NT2/D1 (cell line): ENCODE measurements around the gene CYP4F8.
"Not testable (repeated sequence)": the region's sequence is repeated elsewhere in the genome, so short reads cannot be mapped to it uniquely, and the experiment has no call there.

Source experiments
- DNase-seq: peaks from one replicate; pipeline ENCODE4 v3.0.0-alpha.2; 2011; ENCODE audit warnings: low read depth, low spot score
- H3K27me3 ChIP-seq: 2 replicates; pipeline ENCODE4 v1.6.0; 2011; ENCODE audit warnings: mild to moderate bottlenecking; ENCODE audit not compliant: insufficient read length, insufficient read depth
- H3K36me3 ChIP-seq: 2 replicates; pipeline ENCODE4 v1.6.1; 2011; ENCODE audit warnings: mild to moderate bottlenecking, low read length, mixed read lengths; ENCODE audit not compliant: insufficient read depth, insufficient read length
- H3K4me1 ChIP-seq: 2 replicates; pipeline ENCODE4 v1.5.1; 2011; ENCODE audit not compliant: insufficient read depth, insufficient read length
- H3K4me3 ChIP-seq: 2 replicates; pipeline ENCODE4 v1.5.1; 2011; ENCODE audit warnings: low read depth; ENCODE audit not compliant: insufficient read length
- H3K9ac ChIP-seq: 2 replicates; pipeline ENCODE4 v1.6.0; 2011; ENCODE audit warnings: low read depth; ENCODE audit not compliant: insufficient read length
- H3K9me3 ChIP-seq: 2 replicates; pipeline ENCODE4 v1.5.1; 2011; ENCODE audit warnings: mild to moderate bottlenecking, low read length; ENCODE audit not compliant: insufficient read depth
- SUZ12 ChIP-seq: IDR thresholded peaks from 2 replicates; pipeline ENCODE4 v1.6.1; 2011; ENCODE audit not compliant: insufficient read length, insufficient read depth; ENCODE audit errors: extremely low read depth
- YY1 ChIP-seq: IDR thresholded peaks from 2 replicates; pipeline ENCODE4 v1.6.1; 2011; ENCODE audit not compliant: insufficient read length, insufficient read depth
- ZNF274 ChIP-seq: IDR thresholded peaks from 2 replicates; pipeline ENCODE4 v1.6.1; 2011; ENCODE audit warnings: mild to moderate bottlenecking, low read depth, low read length

Gene CYP4F8

GRCh38 chr19:15584095-15584494, 30.9 kb upstream of the CYP4F8 start:
- Histone ChIP-seq H3K27me3 (peaks cover 4% of the 10 kb centered on the region), H3K9me3 (no peaks in the 10 kb centered on the region), H3K4me1 (no peaks in the 10 kb centered on the region), H3K36me3 (no peaks in the 10 kb centered on the region), H3K9ac (peak overlapping the region; percentile 52), H3K4me3 (peak overlapping the region; percentile 29)
- TF ChIP-seq YY1 (no peak), ZNF274 (no peak), SUZ12 (no peak)
- DNase-seq, result no peak

DNA sequence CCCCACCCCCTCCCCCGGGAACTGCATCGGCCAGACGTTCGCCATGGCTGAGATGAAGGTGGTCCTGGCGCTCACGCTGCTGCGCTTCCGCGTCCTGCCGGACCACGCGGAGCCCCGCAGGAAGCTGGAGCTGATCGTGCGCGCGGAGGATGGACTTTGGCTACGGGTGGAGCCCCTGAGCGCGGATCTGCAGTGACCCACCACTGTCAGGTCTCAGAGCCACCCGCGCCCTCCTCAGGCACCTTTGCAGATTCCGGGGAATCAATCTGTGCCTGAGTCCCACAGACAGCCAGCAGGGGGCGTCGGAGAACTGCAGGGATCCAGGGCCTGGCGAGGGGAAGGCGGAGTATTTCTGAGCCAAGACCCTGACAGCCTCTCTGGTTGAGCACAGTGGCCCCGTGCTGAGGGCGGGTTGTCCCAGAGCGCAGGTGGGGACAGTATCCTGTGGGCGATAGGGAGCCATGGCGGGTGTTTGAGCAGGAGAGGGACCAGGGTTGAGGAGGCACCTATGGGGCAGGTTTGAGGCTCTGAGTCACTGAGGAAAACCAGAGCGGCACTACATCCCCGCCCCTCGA, 30.4 kb upstream of the CYP4F8 start:
- Histone ChIP-seq H3K9ac (peak overlapping the region; percentile 52), H3K27me3 (peaks cover 4% of the 10 kb centered on the region), H3K4me1 (no peaks in the 10 kb centered on the region), H3K9me3 (no peaks in the 10 kb centered on the region), H3K4me3 (peak overlapping the region; percentile 29), H3K36me3 (no peaks in the 10 kb centered on the region)
- DNase-seq, result peak; percentile 77
- TF ChIP-seq SUZ12, result no peak
- TF ChIP-seq ZNF274, result no peak
- TF ChIP-seq YY1, result no peak

DNA sequence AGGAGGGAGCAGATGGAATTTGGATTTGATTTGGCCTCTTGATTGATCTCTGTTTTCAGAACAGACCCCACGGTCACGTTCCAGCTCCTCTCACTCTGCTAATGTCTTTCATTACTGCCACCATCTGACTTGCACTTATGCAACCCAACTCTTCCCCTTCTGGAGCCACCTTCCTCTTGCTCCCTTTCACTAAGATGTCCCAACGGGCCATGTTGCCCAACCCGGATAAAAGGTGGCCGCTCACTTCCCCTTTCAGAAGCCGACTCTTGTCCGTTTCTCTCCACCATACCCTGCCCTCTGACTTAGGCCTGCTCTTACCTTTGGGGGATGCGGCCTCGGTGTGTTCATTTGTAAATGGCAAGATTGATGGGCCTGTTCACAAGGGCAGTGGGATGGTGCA, 27.4 kb upstream of the CYP4F8 start:
- DNase-seq, result no peak
- no peaks in the 10 kb centered on the region for H3K4me1 ChIP-seq
- peaks cover 9% of the 10 kb centered on the region; the same call in 1 of the 2 replicates for H3K9me3 ChIP-seq
- peaks cover 4% of the 10 kb centered on the region for H3K27me3 ChIP-seq
- TF ChIP-seq SUZ12 (no peak), YY1 (no peak), ZNF274 (no peak)
- no peak overlapping the region for H3K9ac ChIP-seq
- H3K36me3 ChIP-seq, result no peaks in the 10 kb centered on the region
- no peak overlapping the region for H3K4me3 ChIP-seq

DNA sequence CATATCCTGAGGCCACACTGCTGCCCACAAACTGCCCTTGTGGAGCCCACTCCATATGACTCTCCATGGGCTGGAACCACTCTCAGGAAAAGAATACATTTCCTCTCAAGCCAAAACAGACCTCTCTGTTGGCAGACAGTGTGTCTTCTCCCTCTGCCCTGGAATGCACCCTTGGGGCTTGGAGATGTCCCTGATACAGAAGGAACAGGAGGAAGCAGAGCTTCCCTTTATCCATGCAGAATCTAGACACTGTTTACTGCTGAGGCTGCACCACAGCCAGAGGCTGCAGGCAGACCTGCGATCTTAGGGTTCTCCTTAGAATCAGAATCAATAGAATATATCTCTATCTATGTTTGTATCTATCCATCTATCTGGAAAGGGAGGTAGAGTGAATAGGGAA, 26.8 kb upstream of the CYP4F8 start:
- no peak for DNase-seq
- Histone ChIP-seq H3K36me3 (no peaks in the 10 kb centered on the region), H3K9me3 (peaks cover 9% of the 10 kb centered on the region; the same call in 1 of the 2 replicates), H3K4me3 (no peak overlapping the region), H3K27me3 (peaks cover 1% of the 10 kb centered on the region), H3K4me1 (no peaks in the 10 kb centered on the region), H3K9ac (no peak overlapping the region)
- no peak for TF ChIP-seq ZNF274
- no peak for TF ChIP-seq SUZ12
- no peak for TF ChIP-seq YY1

DNA sequence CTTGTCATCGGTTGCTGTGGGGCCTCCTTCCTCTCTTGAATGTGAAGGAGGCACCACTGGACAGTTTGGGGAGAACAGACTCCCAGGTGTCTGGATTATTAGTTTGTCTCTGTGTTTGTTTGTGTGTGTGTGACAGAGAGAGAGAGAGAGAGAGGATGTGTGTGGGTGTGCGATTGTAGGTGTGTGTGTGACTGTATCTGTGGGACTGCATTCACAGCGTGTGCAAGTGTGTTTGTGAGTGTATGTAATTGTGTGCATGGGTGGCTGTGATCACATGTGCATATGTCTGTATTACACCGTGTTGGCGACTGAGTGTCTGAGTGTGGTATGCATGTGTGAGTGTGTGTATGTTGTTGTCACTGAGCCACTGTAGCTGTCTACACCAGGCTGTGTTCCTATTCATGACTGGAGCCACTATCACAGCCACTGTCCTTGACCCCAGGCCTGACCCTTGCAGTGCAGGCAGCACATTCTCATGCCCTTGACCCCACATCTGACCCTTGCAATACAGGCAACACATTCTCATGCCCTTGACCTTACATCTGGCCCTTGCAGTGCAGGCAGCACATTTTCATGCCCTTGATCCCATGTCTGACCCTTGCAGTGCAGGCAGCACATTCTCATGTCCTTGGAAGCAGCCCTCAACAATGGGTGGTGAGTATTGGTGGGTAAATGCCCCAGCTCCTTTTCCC, 25.1 kb upstream of the CYP4F8 start:
- TF ChIP-seq YY1 (no peak), ZNF274 (no peak), SUZ12 (no peak)
- Histone ChIP-seq H3K4me1 (no peaks in the 10 kb centered on the region), H3K9me3 (peaks cover 9% of the 10 kb centered on the region; the same call in 1 of the 2 replicates)

DNA sequence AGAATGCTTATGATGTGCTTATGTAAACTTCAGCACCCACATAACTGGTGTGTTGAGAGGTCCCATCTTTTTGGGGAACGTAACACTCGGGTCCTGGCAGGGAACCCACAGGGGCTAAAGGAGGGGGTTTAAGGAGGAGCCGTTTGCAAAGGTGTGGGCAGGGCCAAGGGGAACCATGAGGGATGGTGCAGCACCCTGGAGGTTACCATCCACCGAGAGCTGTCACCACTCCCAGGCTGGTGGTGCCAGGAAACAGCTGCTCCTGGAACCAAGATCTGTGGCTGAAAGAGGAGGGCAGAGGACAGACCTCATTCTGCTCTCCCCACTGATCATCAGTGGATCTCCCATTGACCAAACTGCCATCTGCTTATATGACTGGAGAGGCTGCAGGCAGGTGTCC, 23.2 kb upstream of the CYP4F8 start:
- DNase-seq, result no peak
- Histone ChIP-seq H3K27me3 (no peaks in the 10 kb centered on the region), H3K9ac (no peak overlapping the region), H3K36me3 (no peaks in the 10 kb centered on the region), H3K4me1 (no peaks in the 10 kb centered on the region), H3K9me3 (peaks cover 9% of the 10 kb centered on the region; the same call in 1 of the 2 replicates), H3K4me3 (no peak overlapping the region)
- TF ChIP-seq YY1 (no peak), ZNF274 (no peak), SUZ12 (no peak)

More for the DNA sequence above, 25.1 kb upstream of the CYP4F8 start:
- H3K9ac ChIP-seq, result no peak overlapping the region
- DNase-seq, result no peak
- no peak overlapping the region for H3K4me3 ChIP-seq
- H3K27me3 ChIP-seq, result no peaks in the 10 kb centered on the region
- no peaks in the 10 kb centered on the region for H3K36me3 ChIP-seq

DNA sequence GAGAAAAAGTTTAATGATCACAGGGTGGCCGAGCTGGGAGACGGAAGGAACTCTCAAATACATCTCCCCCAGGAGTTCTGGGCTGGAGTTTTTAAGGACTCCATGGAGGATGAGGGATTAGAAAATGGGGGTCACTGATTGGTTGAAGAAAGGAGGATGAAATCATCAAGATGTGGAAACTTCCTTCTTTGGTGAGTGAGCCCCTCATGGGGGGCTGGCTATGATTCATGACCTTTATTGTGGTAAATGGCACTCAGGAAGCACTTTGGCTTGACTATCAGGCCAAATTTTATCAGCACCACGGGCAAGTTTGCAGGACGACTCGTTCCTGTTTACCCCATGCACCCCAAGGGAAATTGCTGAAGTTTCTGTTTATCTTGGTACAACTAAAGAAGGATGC, 22.5 kb upstream of the CYP4F8 start:
- not testable (repeated sequence) for DNase-seq, H3K36me3 ChIP-seq, H3K4me1 ChIP-seq, H3K27me3 ChIP-seq, H3K9ac ChIP-seq, H3K4me3 ChIP-seq, H3K9me3 ChIP-seq

DNA sequence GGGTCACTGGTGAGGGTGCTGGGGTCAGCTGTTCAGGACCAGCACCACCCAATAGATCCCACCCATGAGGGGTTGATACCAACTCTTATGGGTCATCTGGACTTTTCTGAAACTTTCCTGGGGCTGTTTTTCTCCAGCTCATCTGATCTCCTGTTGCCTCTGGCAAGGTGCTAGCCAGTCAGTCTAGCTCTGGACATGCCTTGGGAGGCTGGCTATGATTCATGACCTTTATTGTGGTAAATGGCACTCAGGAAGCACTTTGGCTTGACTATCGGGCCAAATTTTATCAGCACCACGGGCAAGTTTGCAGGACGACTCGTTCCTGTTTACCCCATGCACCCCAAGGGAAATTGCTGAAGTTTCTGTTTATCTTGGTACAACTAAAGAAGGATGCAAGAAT, 21.3 kb upstream of the CYP4F8 start:
- not testable (repeated sequence) for H3K4me1 ChIP-seq, H3K27me3 ChIP-seq, H3K9ac ChIP-seq, H3K36me3 ChIP-seq, H3K9me3 ChIP-seq, H3K4me3 ChIP-seq, DNase-seq
